Calu3 (cell line): ENCODE data around the gene BTBD7. TPM values are rescaled to one million over a fixed set of nuclear protein-coding genes. Genes with fewer than 3 reads are reported as not detected.

Source experiments
- BruUV-seq: library from RNA; stranded (reverse); fragments of 400-500 nt; replicated peaks from 2 replicates; lab custom pipeline; 2021; lab: Mats Ljungman, UMichigan
- CTCF ChIA-PET: fragments of 300-600 bp; sonication (Branson Sonifier 250); formaldehyde crosslinking; loops from one replicate; lab custom pipeline; 2022; ENCODE audit warnings: antibody characterized with exemption; lab: Charles Lee
- DNase-seq: peaks from one replicate; pipeline ENCODE4 v3.0.0; 2022
- H3K27ac Mint-ChIP-seq: one replicate; pipeline ENCODE4 v1.8.0; 2022; ENCODE audit warnings: mixed read lengths; ENCODE audit not compliant: unreplicated experiment
- H3K27me3 Mint-ChIP-seq: one replicate; pipeline ENCODE4 v1.8.0; 2022; ENCODE audit warnings: mixed read lengths; ENCODE audit not compliant: unreplicated experiment
- H3K36me3 Mint-ChIP-seq: one replicate; pipeline ENCODE4 v1.8.0; 2022; ENCODE audit warnings: mild to moderate bottlenecking, moderate library complexity, mixed read lengths; ENCODE audit not compliant: insufficient read depth, unreplicated experiment
- H3K4me1 Mint-ChIP-seq: one replicate; pipeline ENCODE4 v1.8.0; 2022; ENCODE audit warnings: mild to moderate bottlenecking, low read depth, mixed read lengths; ENCODE audit not compliant: unreplicated experiment
- H3K4me3 Mint-ChIP-seq: one replicate; pipeline ENCODE4 v1.8.0; 2022; ENCODE audit warnings: mild to moderate bottlenecking, low read depth, moderate library complexity, mixed read lengths; ENCODE audit not compliant: unreplicated experiment
- H3K9me3 Mint-ChIP-seq: one replicate; pipeline ENCODE4 v1.8.0; 2022; ENCODE audit warnings: low read depth, mixed read lengths; ENCODE audit not compliant: unreplicated experiment
- intact Hi-C: fragments of 100-400 bp; cut with micrococcal nuclease; formaldehyde crosslinking; loops from one replicate; pipeline ENCODE4 v1.10.0; 2022; ENCODE audit not compliant: unreplicated experiment
- total RNA-seq: library from RNA; stranded (reverse); gene quantifications from 2 replicates; pipeline ENCODE4 v1.2.3, GENCODE V29; 2022
- TF ChIP-seq, protein P1 (sequence below): fragments of 200-600 bp; IDR thresholded peaks from one replicate; pipeline ENCODE4 v1.8.0; 2022; ENCODE audit warnings: antibody characterized with exemption; ENCODE audit not compliant: unreplicated experiment

BTBD7 gene
- total RNA-seq, 1 experiment from 2014 or later, result 42.0 TPM

DNA sequence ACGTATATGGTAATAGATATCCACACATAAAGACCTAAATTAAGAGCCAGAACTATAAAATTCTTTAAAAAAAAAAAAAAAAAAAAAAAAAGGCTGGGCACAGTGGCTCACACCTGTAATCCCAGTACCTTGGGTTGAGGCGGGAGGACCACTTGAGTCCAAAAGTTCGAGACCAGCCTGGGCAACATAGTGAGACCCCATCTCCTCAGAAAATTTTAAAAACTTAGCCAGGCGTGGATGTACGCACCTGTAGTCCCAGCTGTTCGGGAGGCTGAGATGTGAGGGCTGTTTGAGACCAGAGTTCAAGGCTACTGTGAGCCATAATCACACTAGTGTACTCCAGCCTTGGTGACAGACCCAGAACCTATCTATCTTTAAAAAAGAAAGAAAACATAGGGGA lies 4.3 kb downstream of the BTBD7 start:
- Mint-ChIP-seq H3K4me1 (peaks cover 40% of the 10 kb centered on the region), H3K27ac (no peak overlapping the region), H3K4me3 (no peak overlapping the region), H3K27me3 (no peaks in the 10 kb centered on the region), H3K9me3 (no peaks in the 10 kb centered on the region), H3K36me3 (peaks cover 36% of the 10 kb centered on the region)
- TF ChIP-seq, protein P1, sequence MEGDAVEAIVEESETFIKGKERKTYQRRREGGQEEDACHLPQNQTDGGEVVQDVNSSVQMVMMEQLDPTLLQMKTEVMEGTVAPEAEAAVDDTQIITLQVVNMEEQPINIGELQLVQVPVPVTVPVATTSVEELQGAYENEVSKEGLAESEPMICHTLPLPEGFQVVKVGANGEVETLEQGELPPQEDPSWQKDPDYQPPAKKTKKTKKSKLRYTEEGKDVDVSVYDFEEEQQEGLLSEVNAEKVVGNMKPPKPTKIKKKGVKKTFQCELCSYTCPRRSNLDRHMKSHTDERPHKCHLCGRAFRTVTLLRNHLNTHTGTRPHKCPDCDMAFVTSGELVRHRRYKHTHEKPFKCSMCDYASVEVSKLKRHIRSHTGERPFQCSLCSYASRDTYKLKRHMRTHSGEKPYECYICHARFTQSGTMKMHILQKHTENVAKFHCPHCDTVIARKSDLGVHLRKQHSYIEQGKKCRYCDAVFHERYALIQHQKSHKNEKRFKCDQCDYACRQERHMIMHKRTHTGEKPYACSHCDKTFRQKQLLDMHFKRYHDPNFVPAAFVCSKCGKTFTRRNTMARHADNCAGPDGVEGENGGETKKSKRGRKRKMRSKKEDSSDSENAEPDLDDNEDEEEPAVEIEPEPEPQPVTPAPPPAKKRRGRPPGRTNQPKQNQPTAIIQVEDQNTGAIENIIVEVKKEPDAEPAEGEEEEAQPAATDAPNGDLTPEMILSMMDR, result no peak
- intact Hi-C loops, result no loop called here
- BruUV-seq, result no TSS peak
- CTCF ChIA-PET, result no interaction called here
- DNase-seq, result no peak

GRCh38 chr14:93326196-93326595 lies 6.6 kb downstream of the BTBD7 start:
- H3K9me3 Mint-ChIP-seq, result no peaks in the 10 kb centered on the region
- BruUV-seq, result no TSS peak
- TF ChIP-seq, protein P1, result no peak
- DNase-seq, result no peak
- no peak overlapping the region for H3K27ac Mint-ChIP-seq
- H3K36me3 Mint-ChIP-seq, result peaks cover 13% of the 10 kb centered on the region
- no peaks in the 10 kb centered on the region for H3K27me3 Mint-ChIP-seq
- CTCF ChIA-PET, result interaction anchor here (0.6 kb wide), 1 partner anchor 260 kb away, joined by 3 read pairs; no protein-coding TSS in a partner anchor
- intact Hi-C loops, result no loop called here
- H3K4me3 Mint-ChIP-seq, result no peak overlapping the region
- peaks cover 44% of the 10 kb centered on the region for H3K4me1 Mint-ChIP-seq

DNA sequence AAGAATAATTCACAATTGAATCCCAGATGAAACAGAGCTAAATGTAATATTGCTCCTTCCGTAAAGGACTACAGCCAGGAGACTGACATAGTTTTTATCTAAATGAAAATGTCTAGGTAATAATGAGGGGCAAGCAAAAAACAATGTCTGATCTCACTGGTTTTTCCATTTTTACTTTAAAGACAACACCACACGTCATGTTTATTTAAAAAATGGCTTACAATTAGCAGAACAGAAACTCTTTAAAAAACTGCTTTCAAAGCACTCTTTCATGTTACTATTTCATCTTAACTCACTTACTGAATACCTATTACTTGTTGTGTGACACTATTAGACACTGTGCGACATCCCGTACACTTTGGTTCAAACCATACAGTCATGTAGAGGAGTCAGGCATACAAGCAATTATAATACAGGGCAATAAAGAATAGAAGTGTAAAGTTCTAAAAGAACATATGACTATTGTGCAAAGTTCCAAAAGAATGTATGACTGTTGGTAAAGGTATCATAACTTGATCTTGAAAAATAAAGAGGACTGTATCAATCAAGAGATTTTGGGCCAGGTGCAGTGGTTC lies 9.1 kb downstream of the BTBD7 start:
- no TSS peak for BruUV-seq
- Mint-ChIP-seq H3K9me3 (no peaks in the 10 kb centered on the region), H3K27ac (no peak overlapping the region), H3K36me3 (peaks cover 5% of the 10 kb centered on the region), H3K4me3 (no peak overlapping the region), H3K4me1 (peaks cover 51% of the 10 kb centered on the region), H3K27me3 (no peaks in the 10 kb centered on the region)
- TF ChIP-seq, protein P1, result no peak
- intact Hi-C loops, result no loop called here
- CTCF ChIA-PET, result no interaction called here
- DNase-seq, result no peak

GRCh38 chr14:93322929-93323599 lies 9.8 kb downstream of the BTBD7 start:
- BruUV-seq, result no TSS peak
- no peak for DNase-seq
- peaks cover 5% of the 10 kb centered on the region for H3K36me3 Mint-ChIP-seq
- no peak overlapping the region for H3K4me3 Mint-ChIP-seq
- H3K27me3 Mint-ChIP-seq, result no peaks in the 10 kb centered on the region
- H3K9me3 Mint-ChIP-seq, result no peaks in the 10 kb centered on the region
- intact Hi-C loops, result no loop called here
- CTCF ChIA-PET, result no interaction called here
- TF ChIP-seq, protein P1, result no peak
- no peak overlapping the region for H3K27ac Mint-ChIP-seq
- peaks cover 55% of the 10 kb centered on the region for H3K4me1 Mint-ChIP-seq
